Stomach (tissue), 9 donors: Measurements from ENCODE around the gene EGFL7. TPM values are rescaled to one million over a fixed set of nuclear protein-coding genes. Genes with fewer than 3 reads are reported as not detected.

Experiments
- DNase-seq, 2 donors: peaks; one replicate each; pipeline versions ENCODE4 v3.0.0 to v3.0.0-alpha.2; 2013 to 2019
- H3K27ac ChIP-seq, 5 donors: fragments of 200-600 bp in 4 of 5; sonication (generic) in 4 of 5; one replicate each; pipeline ENCODE4 v1.5.1; 2013 to 2019; ENCODE audit warnings: mild to moderate bottlenecking in 1 of 5, moderate library complexity in 1 of 5
- H3K27me3 ChIP-seq, 3 donors: fragments of 200-600 bp; sonication (generic); one replicate each; pipeline ENCODE4 v1.5.1; 2017 to 2019; ENCODE audit warnings: mixed run types in 1 of 3
- H3K36me3 ChIP-seq, 4 donors: fragments of 200-600 bp; sonication (generic); 1 replicate in 3 of 4; 2 replicates in 1 of 4; pipeline ENCODE4 v1.5.1; 2016 to 2019
- H3K4me1 ChIP-seq, 4 donors: fragments of 200-600 bp; sonication (generic); one replicate each; pipeline ENCODE4 v1.5.1; 2016 to 2019
- H3K4me3 ChIP-seq, 4 donors: fragments of 200-600 bp; sonication (generic) in 3 of 4; one replicate each; pipeline ENCODE4 v1.5.1; 2016 to 2019; ENCODE audit warnings: mild to moderate bottlenecking in 1 of 4
- H3K9me3 ChIP-seq, 4 donors: fragments of 200-600 bp; sonication (generic); one replicate each; pipeline ENCODE4 v1.5.1; 2016 to 2019
- CTCF ChIP-seq, 7 experiments: fragments of 450-650 bp in 4 of 7; fragments of 200-600 bp in 3 of 7; sonication (generic) in 3 of 7; IDR thresholded peaks; one replicate each; pipeline ENCODE4 v1.5.1; 2016 to 2019; ENCODE audit warnings: antibody characterized with exemption in 7 of 7, control low read depth in 2 of 7, mild to moderate bottlenecking in 1 of 7
- EP300 ChIP-seq: sonication (generic); formaldehyde crosslinking; IDR thresholded peaks from one replicate; pipeline ENCODE4 v1.6.1; 2017; ENCODE audit warnings: antibody characterized with exemption
- POLR2A ChIP-seq, 4 donors: fragments of 450-650 bp; IDR thresholded peaks; one replicate each; pipeline ENCODE4 v1.6.1; 2016; ENCODE audit warnings: antibody characterized with exemption in 4 of 4, control low read depth in 2 of 4, mild to moderate bottlenecking in 1 of 4, moderate library complexity in 1 of 4
- POLR2AphosphoS5 ChIP-seq, 3 donors: sonication (generic); formaldehyde crosslinking; IDR thresholded peaks; one replicate each; pipeline ENCODE4 v1.6.1; 2016; ENCODE audit warnings: antibody characterized with exemption in 3 of 3
- WGBS, 5 donors: extraction: QIAGEN DNeasy Blood & Tissue Kit in 3 of 5; methylation state at CpG; one replicate each; pipeline versions ENCODE4 v1.1.5 to v1.1.7; 2013 to 2018; 5-methylcytosine and 5-hydroxymethylcytosine counted together
- intact Hi-C: fragments of 100-400 bp; cut with DNase I; formaldehyde crosslinking; loops from one replicate; pipeline ENCODE4 v1.15.1; 2023; ENCODE audit warnings: low total_unique reads
- polyA plus RNA-seq, 3 donors: library from polyadenylated mRNA; stranded (reverse); fragments of 200-250 nt; gene quantifications; one replicate each; pipeline ENCODE4 v1.2.3, GENCODE V29; 2013
- total RNA-seq, 5 donors: library from RNA; depleted of rRNA; stranded (reverse); fragments of >200 nt; gene quantifications; one replicate each; pipeline versions ENCODE4 v1.1.0 to v1.2.3, GENCODE V29; 2014 to 2016
- donor health status: healthy with polysubstance abuse.
- donor health status: Bipolar disorder and iron deficiency.
- donor health status: healthy.

The EGFL7 gene
- total and polyA plus RNA-seq, 8 donors = 20.9 to 1,085 (median 52.2) TPM

GRCh38 chr9:136644593-136645351, 17.9 kb upstream of the EGFL7 start:
- no peak for TF ChIP-seq POLR2A (IDR thresholded peaks at IDR 0.05)
- no peak for TF ChIP-seq EP300
- peak in 1 of 3 donors; percentile 16 for TF ChIP-seq POLR2AphosphoS5 (IDR thresholded peaks at IDR 0.05)
- peak in 5 of 7 experiments; percentile 79 to 90 (median 85) for TF ChIP-seq CTCF (IDR thresholded peaks at IDR 0.05)
- H3K27ac ChIP-seq = peak overlapping the region; percentile 51 to 81 (median 70)
- H3K4me3 ChIP-seq = peak overlapping the region; percentile 12 to 33 (median 18)
- no peaks in the 10 kb centered on the region for H3K36me3 ChIP-seq
- intact Hi-C loops = no loop called here
- 18 to 28% (median 21%) methylated on average over 13 to 30 of the region's 30 CpGs; no CpG with 5 or more reads in 1 of the 5 donors for WGBS, 5 donors
- no peaks in the 10 kb centered on the region for H3K9me3 ChIP-seq
- peaks cover 25 to 36% (median 29%) of the 10 kb centered on the region in 4 donors for H3K4me1 ChIP-seq
- peaks cover 3 to 56% (median 21%) of the 10 kb centered on the region in 3 donors for H3K27me3 ChIP-seq
- peak; percentile 52 to 70 for DNase-seq

GRCh38 chr9:136645352-136645902, 17.3 kb upstream of the EGFL7 start:
- no peaks in the 10 kb centered on the region for H3K9me3 ChIP-seq
- no peak for DNase-seq
- WGBS, 5 donors = 72 to 80% (median 77%) methylated on average over 6 to 18 of the region's 18 CpGs
- TF ChIP-seq CTCF (IDR thresholded peaks at IDR 0.05) = no peak
- peaks cover 25 to 36% (median 29%) of the 10 kb centered on the region in 4 donors for H3K4me1 ChIP-seq
- H3K27me3 ChIP-seq = peaks cover 3 to 56% (median 21%) of the 10 kb centered on the region in 3 donors
- intact Hi-C loops = no loop called here
- H3K27ac ChIP-seq = peak overlapping the region; percentile 26 to 81 (median 70)
- no peaks in the 10 kb centered on the region for H3K36me3 ChIP-seq
- peak overlapping the region in 1 of 4 donors; percentile 33 for H3K4me3 ChIP-seq

DNA sequence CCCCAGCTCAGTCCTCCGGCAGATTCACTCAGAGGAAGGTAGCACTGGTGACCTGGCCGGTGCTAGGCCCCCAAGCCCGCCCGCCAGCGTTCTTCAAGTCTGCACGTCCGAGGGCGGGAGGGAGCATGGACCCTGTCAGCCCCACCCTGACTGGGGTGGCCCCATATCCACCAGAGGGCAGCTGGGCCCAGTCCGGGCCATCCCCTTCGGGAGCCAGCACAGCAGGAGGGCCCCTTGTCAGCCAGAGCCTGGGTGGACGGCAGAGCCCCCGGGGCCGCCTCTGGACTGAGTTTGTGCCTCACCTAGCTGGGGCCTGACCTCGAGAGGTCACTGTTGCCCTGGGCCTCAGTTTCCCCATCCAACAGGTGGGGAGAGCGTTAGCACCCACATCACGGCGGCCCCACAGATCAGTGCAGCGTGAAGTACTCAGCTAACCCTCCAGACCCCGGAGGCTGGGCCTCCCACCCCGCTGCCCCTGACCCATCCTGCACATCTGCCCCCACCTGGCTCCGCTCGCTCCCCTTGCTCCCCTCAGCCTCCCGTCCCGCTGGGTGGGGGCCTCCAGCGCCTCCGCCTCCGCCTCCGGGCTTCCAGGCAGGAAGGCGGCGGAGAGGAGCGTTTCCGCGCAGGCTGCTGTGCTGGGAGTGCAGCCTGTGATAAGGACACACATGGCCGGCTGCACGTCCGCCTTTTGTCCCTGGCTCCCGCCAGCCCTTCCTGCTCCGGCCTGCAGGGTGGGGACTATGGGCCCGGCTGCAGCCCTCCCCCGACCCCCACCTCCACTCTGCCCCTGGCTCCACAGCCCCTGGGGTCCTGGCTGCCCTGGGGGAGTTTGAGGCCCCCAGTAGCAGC, 16.6 kb upstream of the EGFL7 start:
- Histone ChIP-seq H3K4me3 (peak overlapping the region in 2 of 4 donors; percentile 13 to 19), H3K36me3 (no peaks in the 10 kb centered on the region), H3K9me3 (no peaks in the 10 kb centered on the region), H3K4me1 (peaks cover 25 to 36% (median 29%) of the 10 kb centered on the region in 4 donors), H3K27ac (peak overlapping the region; percentile 26 to 81 (median 70)), H3K27me3 (peaks cover 3 to 56% (median 21%) of the 10 kb centered on the region in 3 donors)
- TF ChIP-seq POLR2AphosphoS5 (IDR thresholded peaks at IDR 0.05) (peak in 2 of 3 donors; percentile 83), EP300 (peak; percentile 50), POLR2A (IDR thresholded peaks at IDR 0.05) (no peak)
- intact Hi-C loops = no loop called here
- DNase-seq = peak; percentile 64 to 93
- 20 to 36% (median 33%) methylated on average over 25 to 40 of the region's 40 CpGs for WGBS, 5 donors

DNA sequence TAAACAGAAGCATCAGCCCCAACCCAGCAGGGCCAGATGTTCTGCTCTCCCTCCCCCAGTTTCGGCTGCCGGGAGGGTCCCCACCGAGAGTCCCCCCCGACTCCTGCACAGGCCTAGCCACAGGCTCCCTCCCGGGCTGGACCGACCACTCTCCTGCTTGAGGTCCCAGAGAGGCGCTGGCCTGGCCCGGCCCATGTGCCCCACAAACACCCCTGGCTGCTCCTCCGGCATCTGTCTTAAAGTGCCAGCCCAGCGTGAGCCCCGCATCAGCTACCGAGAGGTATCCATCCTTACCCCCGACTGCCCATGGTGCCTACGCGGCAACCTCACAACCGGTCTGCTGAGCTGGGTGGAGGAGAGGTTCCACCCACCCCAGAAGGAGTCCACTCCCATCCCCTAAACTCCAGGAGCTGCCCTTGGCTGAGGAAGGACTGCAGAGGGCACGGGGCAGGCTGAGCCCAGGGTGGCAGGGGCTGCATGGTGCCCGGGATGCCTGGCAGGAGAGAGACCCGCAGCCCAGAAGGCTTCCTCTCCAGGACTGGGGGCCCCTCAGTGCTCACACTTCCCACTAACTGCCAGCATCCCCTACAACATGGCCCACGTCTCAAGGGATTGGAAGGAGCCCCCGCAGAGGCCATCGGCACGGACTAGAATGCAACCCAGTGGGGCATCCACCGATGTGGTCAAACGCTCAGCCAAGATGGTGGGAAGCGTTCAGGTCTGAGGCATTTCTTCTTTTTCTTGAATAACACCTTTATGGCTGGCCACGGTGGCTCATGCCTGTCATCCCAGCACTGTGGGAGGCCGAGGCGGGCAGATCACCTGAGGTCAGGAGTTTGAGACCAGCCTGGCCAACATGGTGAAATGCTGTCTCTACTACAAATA, 15.6 kb upstream of the EGFL7 start:
- peak overlapping the region in 2 of 4 donors; percentile 13 to 19 for H3K4me3 ChIP-seq
- peak overlapping the region; percentile 26 to 81 (median 70) for H3K27ac ChIP-seq
- DNase-seq = no peak
- H3K9me3 ChIP-seq = no peaks in the 10 kb centered on the region
- 77 to 88% (median 81%) methylated on average over 16 to 29 of the region's 29 CpGs for WGBS, 5 donors
- H3K36me3 ChIP-seq = no peaks in the 10 kb centered on the region
- TF ChIP-seq EP300 (no peak), POLR2AphosphoS5 (IDR thresholded peaks at IDR 0.05) (no peak), POLR2A (IDR thresholded peaks at IDR 0.05) (no peak), CTCF (IDR thresholded peaks at IDR 0.05) (no peak)
- H3K4me1 ChIP-seq = peaks cover 25 to 36% (median 29%) of the 10 kb centered on the region in 4 donors
- peaks cover 3 to 56% (median 21%) of the 10 kb centered on the region in 3 donors for H3K27me3 ChIP-seq
- intact Hi-C loops = no loop called here
